Choroid plexus epithelial cell (primary cell): ENCODE results near the gene KDM4C.
"Not testable (repeated sequence)": the region's sequence is repeated elsewhere in the genome, so short reads cannot be mapped to it uniquely, and the experiment has no call there.

Source experiments
- DNase-seq: peaks from one replicate; pipeline ENCODE4 v3.0.0-alpha.2; 2010; ENCODE audit warnings: low read depth
- H3K4me3 ChIP-seq: 2 replicates; pipeline ENCODE4 v1.5.1; 2011; ENCODE audit warnings: low read depth, mild to moderate bottlenecking, control low read depth, low read length, moderate library complexity
- TF ChIP-seq, protein P1 (sequence below): conservative IDR thresholded peaks from 2 replicates; pipeline ENCODE4 v1.5.1; 2011; ENCODE audit warnings: low read depth, mild to moderate bottlenecking, control low read depth, inconsistent platforms, low read length, moderate library complexity

Gene KDM4C

DNA sequence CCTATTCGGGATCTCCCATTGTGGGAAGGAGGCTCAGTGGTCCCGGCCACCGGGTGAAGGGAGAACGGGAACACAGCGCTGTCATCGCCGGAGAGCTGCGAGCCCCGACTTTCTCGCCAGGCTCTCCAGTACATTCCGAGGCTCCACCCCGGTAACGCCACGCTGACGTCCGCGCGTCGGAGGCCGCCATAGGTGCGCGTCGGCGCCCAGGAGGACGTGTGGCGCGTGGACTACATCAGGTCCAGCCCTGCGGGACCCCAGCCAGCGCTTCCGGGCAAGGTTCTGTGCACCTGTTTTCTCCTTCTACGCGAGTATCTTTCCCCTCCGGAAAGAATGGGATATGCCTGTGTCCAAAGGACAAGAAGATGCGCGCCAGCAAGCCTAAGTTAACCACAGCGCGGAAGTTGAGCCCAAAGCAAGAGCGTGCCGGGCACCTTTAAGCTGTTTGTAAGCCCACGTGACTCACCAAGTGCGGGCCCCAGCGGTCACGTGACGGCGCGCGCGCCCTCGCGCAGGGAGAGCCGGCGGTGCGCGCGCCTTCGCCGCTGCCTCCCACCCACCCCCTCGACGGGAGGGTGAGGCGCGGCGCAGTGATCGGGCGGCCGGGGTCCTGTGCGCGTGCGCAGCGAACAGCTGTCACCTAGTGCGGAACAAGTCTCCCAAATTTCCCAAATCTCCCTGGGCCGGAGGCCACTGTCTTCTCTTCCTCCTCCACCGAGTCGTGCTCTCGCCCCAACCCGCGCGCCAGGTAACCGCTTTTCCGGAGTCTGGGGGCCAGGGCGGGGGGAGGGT lies at the start of gene KDM4C:
TSS of gene KDM4C (plus strand) at position 518 of the 792 bp plus-strand sequence. CDS start 35,016 bp downstream, outside the sequence.
- H3K4me3 ChIP-seq = peak within 1 kb of the TSS; percentile 98
- DNase-seq = peak; percentile 96
- TF ChIP-seq, protein P1, sequence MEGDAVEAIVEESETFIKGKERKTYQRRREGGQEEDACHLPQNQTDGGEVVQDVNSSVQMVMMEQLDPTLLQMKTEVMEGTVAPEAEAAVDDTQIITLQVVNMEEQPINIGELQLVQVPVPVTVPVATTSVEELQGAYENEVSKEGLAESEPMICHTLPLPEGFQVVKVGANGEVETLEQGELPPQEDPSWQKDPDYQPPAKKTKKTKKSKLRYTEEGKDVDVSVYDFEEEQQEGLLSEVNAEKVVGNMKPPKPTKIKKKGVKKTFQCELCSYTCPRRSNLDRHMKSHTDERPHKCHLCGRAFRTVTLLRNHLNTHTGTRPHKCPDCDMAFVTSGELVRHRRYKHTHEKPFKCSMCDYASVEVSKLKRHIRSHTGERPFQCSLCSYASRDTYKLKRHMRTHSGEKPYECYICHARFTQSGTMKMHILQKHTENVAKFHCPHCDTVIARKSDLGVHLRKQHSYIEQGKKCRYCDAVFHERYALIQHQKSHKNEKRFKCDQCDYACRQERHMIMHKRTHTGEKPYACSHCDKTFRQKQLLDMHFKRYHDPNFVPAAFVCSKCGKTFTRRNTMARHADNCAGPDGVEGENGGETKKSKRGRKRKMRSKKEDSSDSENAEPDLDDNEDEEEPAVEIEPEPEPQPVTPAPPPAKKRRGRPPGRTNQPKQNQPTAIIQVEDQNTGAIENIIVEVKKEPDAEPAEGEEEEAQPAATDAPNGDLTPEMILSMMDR = no peak

DNA sequence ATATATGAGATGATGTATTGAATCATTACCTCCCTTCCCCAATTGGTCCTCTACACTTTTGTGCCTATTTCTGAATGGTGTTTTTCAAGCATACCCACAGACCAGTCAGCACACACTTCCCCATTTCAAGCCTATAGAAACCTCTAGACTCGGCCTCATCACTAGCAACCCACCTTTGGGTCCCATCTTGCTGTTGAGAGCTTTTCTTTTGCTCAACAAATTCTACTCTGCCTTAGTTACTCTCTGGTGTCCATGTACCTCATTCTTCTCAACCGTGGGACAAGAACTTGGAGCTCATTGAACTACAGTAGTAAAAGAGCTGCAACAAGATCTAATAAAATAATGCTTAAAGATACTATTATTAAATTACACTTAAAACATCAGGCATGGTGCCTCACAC lies 49.0 kb upstream of the KDM4C start:
- no peak overlapping the region for H3K4me3 ChIP-seq
- TF ChIP-seq, protein P1 = no peak
- no peak for DNase-seq

DNA sequence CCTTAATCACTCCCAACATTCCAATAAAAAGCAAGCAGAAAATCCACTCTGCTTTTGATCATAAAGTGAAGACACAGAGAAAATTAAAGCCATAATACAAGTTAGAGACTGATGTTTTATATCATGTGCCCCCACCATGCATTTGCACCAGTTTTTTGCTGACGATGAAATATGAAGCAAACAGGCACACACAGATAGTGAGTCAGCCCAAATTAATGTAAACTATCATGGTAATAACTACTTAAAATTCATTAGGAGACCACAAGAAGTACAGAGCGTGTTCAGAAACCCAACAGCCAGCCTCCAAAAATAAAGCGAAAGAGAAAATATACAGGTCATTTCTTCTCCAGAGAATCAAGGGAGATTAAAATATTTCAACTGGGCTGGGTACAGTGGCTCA lies 46.4 kb upstream of the KDM4C start:
- peak; percentile 66 for DNase-seq
- no peak overlapping the region for H3K4me3 ChIP-seq
- TF ChIP-seq, protein P1 = no peak

DNA sequence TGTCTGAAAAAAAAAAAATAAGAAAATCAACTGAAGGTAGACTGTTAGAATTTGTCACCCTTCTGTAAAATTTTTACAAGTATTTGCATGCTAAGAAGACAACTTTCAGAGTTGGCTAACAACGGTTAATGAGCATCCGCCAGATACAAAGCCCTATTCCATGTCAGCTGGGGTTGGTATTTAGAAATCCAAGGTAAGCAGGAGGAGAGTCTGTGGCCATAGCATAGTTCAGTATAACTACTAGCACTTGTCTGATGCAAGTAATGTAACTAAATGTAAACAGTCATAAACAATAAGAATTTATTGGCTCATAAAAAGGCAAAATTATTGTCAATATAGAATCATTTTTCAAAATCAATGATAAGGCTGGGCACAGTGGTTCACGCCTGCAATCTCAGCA lies 45.7 kb upstream of the KDM4C start:
- DNase-seq = no peak
- TF ChIP-seq, protein P1 = no peak
- no peak overlapping the region for H3K4me3 ChIP-seq

DNA sequence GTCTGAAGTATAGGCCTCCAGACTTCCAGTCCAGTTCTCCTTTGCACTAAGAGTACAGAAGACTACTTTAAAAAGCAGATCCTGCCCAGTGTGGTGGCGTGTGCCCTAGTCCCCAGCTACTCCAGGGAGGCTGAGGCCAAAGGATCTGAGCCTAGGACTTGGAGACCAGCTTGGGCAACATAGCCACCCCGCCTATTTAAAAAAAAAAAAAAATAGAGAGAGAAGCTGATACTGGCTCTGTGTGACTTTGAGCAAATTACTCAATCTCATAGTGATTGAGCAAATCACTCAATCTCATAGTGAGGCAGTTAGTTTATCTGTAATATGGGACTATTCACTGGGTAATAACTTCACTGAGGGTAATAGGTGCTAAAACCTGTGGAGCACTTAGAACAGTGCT lies 43.6 kb upstream of the KDM4C start:
- no peak overlapping the region for H3K4me3 ChIP-seq
- DNase-seq = no peak
- TF ChIP-seq, protein P1 = no peak

DNA sequence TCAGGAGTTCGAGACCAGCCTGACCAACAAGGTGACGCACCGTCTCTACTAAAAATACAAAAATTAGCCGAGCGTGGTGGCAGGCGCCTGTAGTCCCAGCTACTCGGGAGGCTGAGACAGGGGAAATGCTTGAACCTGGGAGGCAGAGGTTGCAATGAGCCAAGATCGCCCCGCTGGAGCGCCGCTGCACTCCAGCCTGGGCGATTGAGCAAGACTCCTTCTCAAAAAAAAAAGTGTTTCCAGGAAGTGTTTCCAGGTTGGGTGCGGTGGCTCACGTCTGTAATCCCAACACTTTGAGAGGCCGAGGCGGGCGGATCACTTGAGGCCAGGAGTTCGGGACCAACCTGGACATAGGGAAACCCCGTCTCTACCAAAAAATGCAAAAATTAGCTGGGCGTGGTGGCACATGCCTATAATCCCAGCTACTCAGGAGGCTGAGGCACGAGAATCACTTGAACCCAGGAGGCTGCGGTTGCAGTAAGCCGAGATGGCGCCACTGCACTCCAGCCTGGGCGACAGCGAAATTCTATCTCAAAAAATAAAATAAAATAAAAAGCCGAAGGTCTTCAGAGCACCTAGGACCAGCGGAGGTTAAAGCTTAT lies 42.5 kb upstream of the KDM4C start:
- DNase-seq, H3K4me3 ChIP-seq: not testable (repeated sequence)

DNA sequence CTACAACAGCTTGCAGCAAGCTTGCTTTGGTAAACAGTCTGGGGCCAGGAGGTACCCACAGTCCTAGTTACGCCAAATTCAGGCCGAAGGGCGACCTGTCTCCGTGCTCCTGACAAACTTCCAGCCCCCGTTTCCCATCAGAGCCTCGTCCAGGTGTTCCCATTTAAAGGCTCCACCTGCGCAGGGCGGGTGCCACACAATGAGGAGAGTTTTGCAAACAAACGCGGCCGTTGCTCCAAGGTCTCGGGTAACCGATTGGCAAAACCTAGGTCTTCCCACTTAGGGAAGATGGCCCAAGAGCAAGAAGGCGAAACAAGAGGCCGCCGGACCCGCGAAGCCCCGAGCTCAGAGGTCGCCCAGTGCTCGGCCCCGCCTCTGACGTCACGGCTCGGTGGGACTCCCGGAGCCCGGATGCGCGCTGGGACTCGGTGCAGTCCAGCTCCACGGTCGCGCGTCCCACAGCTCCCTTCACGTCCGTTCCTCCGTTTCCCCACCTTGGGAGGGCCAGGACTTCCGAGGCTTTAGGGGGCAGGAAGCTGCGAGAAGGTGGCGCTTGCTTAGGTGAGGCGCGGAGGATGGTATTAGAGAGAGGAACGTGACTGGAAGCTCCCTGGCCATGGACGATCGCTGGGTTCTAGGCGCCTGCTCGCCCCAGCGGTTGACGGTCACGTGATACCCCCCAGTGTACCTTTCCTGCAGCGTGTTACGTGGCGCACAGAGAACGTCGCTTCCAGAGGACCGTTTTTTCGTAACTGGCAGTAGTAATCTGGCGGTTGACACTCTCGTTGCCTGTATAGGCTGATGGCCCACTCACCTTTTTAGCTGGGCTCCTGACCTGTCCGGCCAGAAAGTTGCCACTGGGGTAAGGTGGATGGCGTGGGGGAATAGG lies 41.8 kb upstream of the KDM4C start:
- DNase-seq = peak; percentile 20
- TF ChIP-seq, protein P1 = no peak
- H3K4me3 ChIP-seq = peak overlapping the region; percentile 59
